NB4 (cell line): ENCODE measurements around the gene KHNYN.

ENCODE experiments used
- DNase-seq: peaks from one replicate; pipeline ENCODE4 v3.0.0; 2010; ENCODE audit warnings: low read depth
- H3K4me3 ChIP-seq: one replicate; pipeline ENCODE4 v1.5.1; 2011; ENCODE audit warnings: mild to moderate bottlenecking, low read depth, low read length, moderate library complexity
- MYC ChIP-seq: IDR thresholded peaks from 2 replicates; pipeline ENCODE4 v1.6.1; 2011; ENCODE audit warnings: low read depth, low read length
- POLR2A ChIP-seq: IDR thresholded peaks from 2 replicates; pipeline ENCODE4 v1.6.1; 2011; ENCODE audit warnings: mild to moderate bottlenecking; ENCODE audit not compliant: insufficient read length; ENCODE audit errors: extremely low read depth
- TF ChIP-seq, protein P1 (sequence below): IDR thresholded peaks from one replicate; pipeline ENCODE4 v1.5.1; 2012; ENCODE audit warnings: low read depth, low read length
- TF ChIP-seq, protein P2 (sequence below): IDR thresholded peaks from 2 replicates; pipeline ENCODE4 v1.6.1; 2011; ENCODE audit warnings: low read depth, low read length

The KHNYN gene

DNA sequence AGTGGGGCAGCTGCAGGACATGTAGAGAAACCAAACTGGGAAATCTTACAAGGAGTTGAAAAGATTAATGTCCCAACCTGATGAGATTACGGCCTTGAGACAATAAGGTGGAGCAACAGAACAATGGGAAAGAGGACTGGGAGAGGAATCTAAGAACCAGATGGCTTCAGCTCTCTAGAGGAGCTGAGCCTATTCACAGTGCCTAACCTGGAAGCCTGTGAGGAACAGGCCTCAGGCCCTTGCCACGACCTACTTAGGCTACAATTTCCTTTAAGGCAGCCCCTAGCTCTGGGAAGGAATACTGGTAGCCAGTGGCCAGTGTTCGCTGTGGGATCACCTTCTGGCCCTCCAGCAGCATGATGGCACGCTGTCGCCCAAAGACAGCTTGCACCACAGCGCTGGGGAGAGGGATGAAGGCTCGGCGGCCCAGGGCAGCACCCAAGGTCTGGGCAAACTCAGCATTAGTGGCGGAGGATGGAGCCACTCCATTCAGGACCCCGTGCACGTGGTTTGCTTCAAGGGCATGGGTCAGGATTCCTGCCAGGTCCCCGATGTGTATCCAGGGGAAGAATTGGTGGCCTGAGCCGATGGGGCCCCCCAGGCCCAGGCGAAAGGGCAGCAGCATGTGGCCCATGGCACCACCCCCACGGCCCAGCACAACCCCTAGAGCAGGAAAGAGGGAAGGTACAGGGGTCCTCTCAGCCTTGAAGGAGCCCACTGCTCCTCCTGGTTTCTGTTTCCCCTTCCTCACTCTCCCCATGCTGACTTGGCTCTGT is 10.3 kb downstream of the KHNYN start:
- no peak for DNase-seq
- TF ChIP-seq, protein P1, sequence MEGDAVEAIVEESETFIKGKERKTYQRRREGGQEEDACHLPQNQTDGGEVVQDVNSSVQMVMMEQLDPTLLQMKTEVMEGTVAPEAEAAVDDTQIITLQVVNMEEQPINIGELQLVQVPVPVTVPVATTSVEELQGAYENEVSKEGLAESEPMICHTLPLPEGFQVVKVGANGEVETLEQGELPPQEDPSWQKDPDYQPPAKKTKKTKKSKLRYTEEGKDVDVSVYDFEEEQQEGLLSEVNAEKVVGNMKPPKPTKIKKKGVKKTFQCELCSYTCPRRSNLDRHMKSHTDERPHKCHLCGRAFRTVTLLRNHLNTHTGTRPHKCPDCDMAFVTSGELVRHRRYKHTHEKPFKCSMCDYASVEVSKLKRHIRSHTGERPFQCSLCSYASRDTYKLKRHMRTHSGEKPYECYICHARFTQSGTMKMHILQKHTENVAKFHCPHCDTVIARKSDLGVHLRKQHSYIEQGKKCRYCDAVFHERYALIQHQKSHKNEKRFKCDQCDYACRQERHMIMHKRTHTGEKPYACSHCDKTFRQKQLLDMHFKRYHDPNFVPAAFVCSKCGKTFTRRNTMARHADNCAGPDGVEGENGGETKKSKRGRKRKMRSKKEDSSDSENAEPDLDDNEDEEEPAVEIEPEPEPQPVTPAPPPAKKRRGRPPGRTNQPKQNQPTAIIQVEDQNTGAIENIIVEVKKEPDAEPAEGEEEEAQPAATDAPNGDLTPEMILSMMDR = no peak
- TF ChIP-seq, protein P2, sequence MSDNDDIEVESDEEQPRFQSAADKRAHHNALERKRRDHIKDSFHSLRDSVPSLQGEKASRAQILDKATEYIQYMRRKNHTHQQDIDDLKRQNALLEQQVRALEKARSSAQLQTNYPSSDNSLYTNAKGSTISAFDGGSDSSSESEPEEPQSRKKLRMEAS = no peak
- no peak for TF ChIP-seq POLR2A
- no peak for TF ChIP-seq MYC
- H3K4me3 ChIP-seq = no peak overlapping the region

DNA sequence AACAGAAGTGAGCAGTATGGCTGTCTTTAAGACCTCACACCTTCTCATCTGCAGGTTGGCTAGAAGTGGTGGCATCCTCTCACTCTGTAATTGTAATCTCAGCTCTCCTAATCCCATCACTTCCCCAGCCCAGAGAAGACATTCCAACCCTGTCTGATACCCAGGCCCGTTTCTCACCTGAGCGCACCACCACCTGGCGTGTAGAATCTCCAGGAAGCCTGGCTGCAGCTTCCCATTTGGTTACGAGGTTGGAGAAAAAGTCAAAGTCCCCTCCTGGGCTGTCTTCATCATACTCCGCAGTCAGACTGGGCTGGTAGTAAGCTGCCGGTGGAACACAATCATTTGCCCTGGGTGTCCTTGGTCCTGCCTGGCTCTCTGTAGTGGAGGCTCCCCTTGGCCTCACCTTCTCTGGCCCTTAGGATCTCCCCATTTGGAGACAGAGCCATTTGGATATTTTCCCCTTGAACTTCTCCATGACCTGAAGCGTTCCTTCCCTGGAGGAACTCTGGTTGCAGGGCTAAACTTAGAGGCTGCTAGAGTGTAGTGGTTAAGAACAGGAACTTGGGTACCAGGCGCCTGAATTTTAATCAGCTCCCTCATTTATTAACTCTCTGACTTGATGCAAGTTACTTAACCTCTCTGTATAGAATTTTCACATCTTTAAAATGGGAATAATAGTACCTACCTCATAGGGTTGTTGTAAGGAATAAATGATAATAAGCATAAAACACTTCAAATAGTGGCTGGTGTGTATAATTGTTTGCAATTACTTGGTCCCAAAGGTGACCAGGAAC is 11.0 kb downstream of the KHNYN start:
- H3K4me3 ChIP-seq = no peak overlapping the region
- TF ChIP-seq, protein P1 = no peak
- TF ChIP-seq MYC (no peak), POLR2A (no peak)
- TF ChIP-seq, protein P2 = no peak
- no peak for DNase-seq

DNA sequence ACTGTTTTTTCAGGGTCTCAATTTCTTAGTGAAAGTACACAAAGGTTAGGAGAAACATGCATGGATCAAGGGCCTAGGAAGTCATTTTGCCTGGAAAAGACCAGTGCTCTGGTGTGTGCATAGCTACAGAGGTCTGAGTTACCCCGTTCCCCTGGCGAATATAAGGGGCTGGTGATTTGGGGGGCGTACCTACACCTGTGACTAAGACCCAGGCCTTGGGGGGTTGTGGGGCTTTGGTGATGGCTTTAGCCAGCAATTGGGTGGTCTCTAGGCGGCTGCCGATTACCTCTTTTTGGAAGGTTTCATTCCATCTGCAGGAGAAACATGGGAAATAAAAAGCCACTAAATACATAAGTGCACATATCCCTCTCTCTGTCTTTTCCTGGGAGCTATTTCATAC is 11.7 kb downstream of the KHNYN start:
- H3K4me3 ChIP-seq = peak overlapping the region; percentile 91
- no peak for DNase-seq
- no peak for TF ChIP-seq MYC
- TF ChIP-seq, protein P1 = no peak
- TF ChIP-seq, protein P2 = no peak
- no peak for TF ChIP-seq POLR2A

DNA sequence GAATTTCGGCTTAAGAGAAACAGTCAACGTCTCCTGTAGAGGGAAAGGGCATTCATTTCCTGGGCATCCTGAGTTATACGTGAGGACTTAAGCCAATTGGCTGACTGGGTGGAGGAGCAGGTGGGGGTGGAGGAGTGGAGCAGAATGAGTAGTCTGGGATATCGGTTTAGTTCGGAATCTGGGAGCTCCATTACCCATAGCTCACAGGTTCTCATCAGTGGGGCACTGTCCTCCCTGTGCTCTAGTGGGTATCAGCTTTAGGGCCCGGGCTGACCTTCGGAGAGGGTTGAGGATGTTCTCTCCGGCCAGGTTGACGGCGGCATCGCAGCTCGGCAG is 12.1 kb downstream of the KHNYN start:
- DNase-seq = no peak
- no peak for TF ChIP-seq MYC
- TF ChIP-seq, protein P2 = no peak
- TF ChIP-seq, protein P1 = no peak
- H3K4me3 ChIP-seq = peak overlapping the region; percentile 91

DNA sequence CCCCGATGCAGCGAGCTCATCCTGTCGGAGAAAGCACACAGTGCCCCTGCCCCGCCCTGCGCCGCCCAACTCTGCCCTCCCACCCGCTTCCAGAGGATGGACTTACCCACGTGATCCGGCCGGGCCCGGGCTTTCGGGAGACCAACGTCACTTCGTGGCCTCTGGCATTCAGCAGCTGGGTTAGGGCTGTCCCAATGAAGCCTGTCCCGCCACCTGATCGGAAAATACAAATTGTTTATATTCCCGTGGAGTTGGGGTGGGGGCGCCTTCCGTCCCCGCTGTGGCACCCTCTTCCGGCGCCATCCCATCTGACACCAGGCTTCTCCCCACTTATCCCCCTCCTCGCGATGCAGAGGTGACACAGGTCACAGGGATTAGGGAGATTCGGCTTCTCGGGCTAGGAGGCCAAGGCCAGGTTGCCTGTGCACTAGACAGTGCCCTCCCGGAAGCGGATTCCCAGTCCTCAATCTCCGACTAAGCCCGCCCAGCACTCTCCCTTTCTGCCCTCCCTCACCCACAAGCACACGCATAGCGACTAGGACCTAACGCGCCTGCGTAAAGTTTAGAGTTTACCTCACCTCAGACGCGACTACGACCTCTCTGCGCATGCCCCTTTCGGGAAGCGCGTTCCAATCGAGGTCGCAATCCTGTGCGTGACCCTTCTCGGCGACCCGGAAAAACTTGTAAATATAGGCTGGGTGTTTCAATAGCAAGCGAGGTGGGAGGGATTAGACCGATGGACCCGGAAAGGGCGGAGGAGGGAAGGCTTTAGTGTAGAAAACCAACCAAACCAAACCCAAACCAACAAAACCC is 12.7 kb downstream of the KHNYN start, which contains the start of gene SDR39U1:
Gene SDR39U1 (minus strand): TSS at position 537 of the 813 bp plus-strand sequence. CDS start 7 bp downstream, at position 530.
- TF ChIP-seq, protein P2 = peak; percentile 81
- TF ChIP-seq MYC (peak; percentile 55), POLR2A (peak; percentile 85)
- TF ChIP-seq, protein P1 = no peak
- DNase-seq = peak; percentile 98
- H3K4me3 ChIP-seq = peak within 1 kb of the TSS; percentile 91
